OCI-LY1 (cell line): ENCODE data around the gene ELMO1.
"Not testable (repeated sequence)": the region's sequence is repeated elsewhere in the genome, so short reads cannot be mapped to it uniquely, and the experiment has no call there.

Experiments
- H2AFZ ChIP-seq: fragments of 200-600 bp; sonication (generic), shearing (Covaris generic); 2 replicates; pipeline ENCODE4 v1.6.0; 2014; ENCODE audit warnings: antibody characterized with exemption, mild to moderate bottlenecking, low read length
- H3F3A ChIP-seq: fragments of 200-600 bp; sonication (generic), shearing (Covaris generic); 2 replicates; pipeline ENCODE4 v1.6.0; 2014; ENCODE audit warnings: mild to moderate bottlenecking, antibody characterized with exemption, low read length, moderate library complexity; ENCODE audit not compliant: insufficient read depth
- H3K27ac ChIP-seq: fragments of 200-600 bp; sonication (generic); 2 replicates; pipeline ENCODE4 v1.5.1; 2014; ENCODE audit warnings: low read length, mixed run types, mild to moderate bottlenecking, low read depth; ENCODE audit not compliant: poor library complexity, severe bottlenecking
- H3K27me3 ChIP-seq: fragments of 200-600 bp; sonication (generic); 2 replicates; pipeline ENCODE4 v1.6.0; 2014; ENCODE audit warnings: antibody characterized with exemption, mild to moderate bottlenecking, low read length, moderate library complexity; ENCODE audit not compliant: insufficient read depth
- H3K36me3 ChIP-seq: fragments of 200-600 bp; sonication (generic); 2 replicates; pipeline ENCODE4 v1.6.1; 2014; ENCODE audit warnings: mild to moderate bottlenecking, antibody characterized with exemption, low read length, moderate library complexity, mixed read lengths; ENCODE audit not compliant: insufficient read depth
- H3K4me1 ChIP-seq: fragments of 200-600 bp; sonication (generic); 2 replicates; pipeline ENCODE4 v1.5.1; 2014; ENCODE audit warnings: mild to moderate bottlenecking, low read length, moderate library complexity; ENCODE audit not compliant: insufficient read depth, severe bottlenecking
- H3K4me2 ChIP-seq: fragments of 200-600 bp; sonication (generic), shearing (Covaris generic); 2 replicates; pipeline ENCODE4 v1.6.1; 2014; ENCODE audit warnings: low read length
- H3K4me3 ChIP-seq: fragments of 200-600 bp; sonication (generic); 2 replicates; pipeline ENCODE4 v1.5.1; 2014; ENCODE audit warnings: low read length, low read depth, mild to moderate bottlenecking, mixed read lengths; ENCODE audit not compliant: poor library complexity, severe bottlenecking
- H3K79me2 ChIP-seq: fragments of 200-600 bp; shearing (Covaris generic); 2 replicates; pipeline ENCODE4 v1.6.1; 2016; ENCODE audit warnings: mixed run types, low read length, mixed read lengths; ENCODE audit not compliant: insufficient read depth
- H3K9ac ChIP-seq: fragments of 200-600 bp; sonication (generic), shearing (Covaris generic); 2 replicates; pipeline ENCODE4 v1.6.1; 2014; ENCODE audit warnings: mild to moderate bottlenecking, low read length, mixed read lengths
- H3K9me2 ChIP-seq: fragments of 200-600 bp; sonication (generic), shearing (Covaris generic); 2 replicates; pipeline ENCODE4 v1.6.1; 2014; ENCODE audit warnings: low read depth, mild to moderate bottlenecking, low read length, mixed read lengths
- H3K9me3 ChIP-seq: fragments of 200-600 bp; shearing (Covaris generic); 2 replicates; pipeline ENCODE4 v1.6.1; 2014; ENCODE audit warnings: low read length, mixed read lengths
- H4K20me1 ChIP-seq: fragments of 200-600 bp; sonication (generic), shearing (Covaris generic); 2 replicates; pipeline ENCODE4 v1.6.0; 2016; ENCODE audit warnings: mild to moderate bottlenecking, low read length; ENCODE audit not compliant: insufficient read depth
- CTCF ChIP-seq: fragments of 200-600 bp; sonication (generic), shearing (Covaris generic); IDR thresholded peaks from 2 replicates; pipeline ENCODE4 v1.5.1; 2017; ENCODE audit warnings: mild to moderate bottlenecking, antibody characterized with exemption, low read length, moderate library complexity, mixed read lengths
- EZH2 ChIP-seq: fragments of 200-600 bp; sonication (generic), shearing (Covaris generic); IDR thresholded peaks from 2 replicates; pipeline ENCODE4 v1.8.0; 2017; ENCODE audit warnings: borderline replicate concordance, mixed run types, mild to moderate bottlenecking, antibody characterized with exemption, low read length, moderate library complexity, mixed read lengths

Gene ELMO1

GRCh38 chr7:37144423-37144822 lies 304.2 kb downstream of the ELMO1 start:
- TF ChIP-seq CTCF (no peak), EZH2 (no peak)

GRCh38 chr7:37142958-37143357 lies 305.7 kb downstream of the ELMO1 start:
- no peaks in the 10 kb centered on the region for H3K79me2 ChIP-seq
- H3K4me3 ChIP-seq, result no peak overlapping the region
- no peak overlapping the region for H3K4me2 ChIP-seq
- peaks cover 10% of the 10 kb centered on the region; the same call in 1 of the 2 replicates for H3K9me3 ChIP-seq
- peaks cover 53% of the 10 kb centered on the region for H3K36me3 ChIP-seq
- no peaks in the 10 kb centered on the region for H4K20me1 ChIP-seq
- no peak overlapping the region for H3K27ac ChIP-seq
- TF ChIP-seq EZH2 (no peak), CTCF (no peak)
- no peaks in the 10 kb centered on the region for H3K9me2 ChIP-seq
- H3K4me1 ChIP-seq, result no peaks in the 10 kb centered on the region
- H3K9ac ChIP-seq, result no peak overlapping the region
- H3K27me3 ChIP-seq, result no peaks in the 10 kb centered on the region
- H3F3A ChIP-seq, result peaks cover 3% of the 10 kb centered on the region; the same call in 1 of the 2 replicates
- H2AFZ ChIP-seq, result no peak overlapping the region

More at GRCh38 chr7:37144423-37144822, 304.2 kb downstream of the ELMO1 start:
- H3K4me2 ChIP-seq, result no peak overlapping the region
- peaks cover 3% of the 10 kb centered on the region; the same call in 1 of the 2 replicates for H3K9me3 ChIP-seq
- H3K27me3 ChIP-seq, result no peaks in the 10 kb centered on the region
- no peaks in the 10 kb centered on the region for H3K9me2 ChIP-seq
- no peak overlapping the region for H3K27ac ChIP-seq
- no peak overlapping the region for H2AFZ ChIP-seq
- no peaks in the 10 kb centered on the region for H3K79me2 ChIP-seq
- no peak overlapping the region for H3K4me3 ChIP-seq
- H3K36me3 ChIP-seq, result peaks cover 56% of the 10 kb centered on the region
- no peak overlapping the region for H3K9ac ChIP-seq
- H3F3A ChIP-seq, result peaks cover 3% of the 10 kb centered on the region; the same call in 1 of the 2 replicates
- no peaks in the 10 kb centered on the region for H4K20me1 ChIP-seq
- H3K4me1 ChIP-seq, result no peaks in the 10 kb centered on the region

GRCh38 chr7:37141742-37142141 lies 306.9 kb downstream of the ELMO1 start:
- H3K36me3 ChIP-seq, result peaks cover 42% of the 10 kb centered on the region
- no peak for TF ChIP-seq CTCF
- no peak for TF ChIP-seq EZH2

GRCh38 chr7:37133902-37134301 lies 314.8 kb downstream of the ELMO1 start:
- not testable (repeated sequence) for H3K79me2 ChIP-seq, H3K4me3 ChIP-seq, H3K27me3 ChIP-seq, H3K4me1 ChIP-seq, H4K20me1 ChIP-seq, H3K4me2 ChIP-seq, H3K27ac ChIP-seq, H3F3A ChIP-seq, H3K9me3 ChIP-seq, H3K9ac ChIP-seq, H3K9me2 ChIP-seq, H2AFZ ChIP-seq
- peaks cover 81% of the 10 kb centered on the region for H3K36me3 ChIP-seq

More at GRCh38 chr7:37141742-37142141, 306.9 kb downstream of the ELMO1 start:
- Histone ChIP-seq H3K9me2 (no peaks in the 10 kb centered on the region), H3K27me3 (no peaks in the 10 kb centered on the region), H3K79me2 (peaks cover 1% of the 10 kb centered on the region; the same call in 1 of the 2 replicates), H3K27ac (no peak overlapping the region), H3F3A (peaks cover 3% of the 10 kb centered on the region; the same call in 1 of the 2 replicates), H4K20me1 (no peaks in the 10 kb centered on the region), H3K9ac (no peak overlapping the region), H2AFZ (no peak overlapping the region), H3K4me1 (no peaks in the 10 kb centered on the region), H3K4me3 (no peak overlapping the region), H3K9me3 (peaks cover 10% of the 10 kb centered on the region; the same call in 1 of the 2 replicates), H3K4me2 (no peak overlapping the region)
